RPMI8226 (cell line): ENCODE data around the gene WWC2.

Experiments
- DNase-seq: peaks from one replicate; pipeline ENCODE4 v3.0.0-alpha.2; 2015

WWC2 gene

GRCh38 chr4:183337349-183337748 is 238.3 kb downstream of the WWC2 start:
- no peak for DNase-seq

- DNase-seq: no peak
These were observed 238.8 kb downstream of the WWC2 start for GRCh38 chr4:183337833-183338232.

GRCh38 chr4:183342541-183343533 is 243.8 kb downstream of the WWC2 start:
- no peak for DNase-seq

- DNase-seq: no peak
These were observed 244.7 kb downstream of the WWC2 start for GRCh38 chr4:183343730-183344129.

GRCh38 chr4:183344523-183345255 is 245.6 kb downstream of the WWC2 start:
- DNase-seq: no peak

- no peak for DNase-seq
These were observed 246.2 kb downstream of the WWC2 start for GRCh38 chr4:183345261-183345660.

GRCh38 chr4:183347146-183347545 is 248.1 kb downstream of the WWC2 start:
- no peak for DNase-seq

GRCh38 chr4:183347566-183347965 is 248.5 kb downstream of the WWC2 start:
- DNase-seq: no peak

- no peak for DNase-seq
These were observed 249.1 kb downstream of the WWC2 start for GRCh38 chr4:183348136-183348535.

GRCh38 chr4:183348706-183349659 is 249.9 kb downstream of the WWC2 start:
- no peak for DNase-seq

- no peak for DNase-seq
These were observed 250.6 kb downstream of the WWC2 start for GRCh38 chr4:183349673-183350072.

- no peak for DNase-seq
These were observed 251.4 kb downstream of the WWC2 start for GRCh38 chr4:183350317-183351071.

- DNase-seq: no peak
These were observed 253.5 kb downstream of the WWC2 start for GRCh38 chr4:183352546-183352945.

- DNase-seq: no peak
These were observed 254.5 kb downstream of the WWC2 start for GRCh38 chr4:183353557-183353956.

- DNase-seq: no peak
These were observed 255.2 kb downstream of the WWC2 start for GRCh38 chr4:183354219-183354618.

GRCh38 chr4:183355405-183355804 is 256.3 kb downstream of the WWC2 start:
- no peak for DNase-seq

GRCh38 chr4:183356173-183356830 is 257.2 kb downstream of the WWC2 start:
- DNase-seq: no peak

GRCh38 chr4:183356931-183357675 is 258.0 kb downstream of the WWC2 start:
- no peak for DNase-seq

- DNase-seq: no peak
These were observed 259.2 kb downstream of the WWC2 start for GRCh38 chr4:183358215-183358755.
